Glutamatergic neuron (in vitro differentiated cells): ENCODE results near the gene FOXN3. TPM values are rescaled to one million over a fixed set of nuclear protein-coding genes. Genes with fewer than 3 reads are reported as not detected.
A peak's percentile ranks its signal among the peaks of the same experiment; 100 is the strongest.

Experiments
- DNase-seq: peaks from one replicate; pipeline ENCODE4 v3.0.0; 2022
- H3K27ac Mint-ChIP-seq: one replicate; pipeline ENCODE4 v1.8.0; 2020; ENCODE audit warnings: mild to moderate bottlenecking, mixed read lengths, inconsistent platforms; ENCODE audit not compliant: unreplicated experiment
- H3K27me3 Mint-ChIP-seq: one replicate; pipeline ENCODE4 v1.8.0; 2020; ENCODE audit warnings: mild to moderate bottlenecking, moderate library complexity, mixed read lengths, inconsistent platforms; ENCODE audit not compliant: unreplicated experiment
- H3K36me3 Mint-ChIP-seq: one replicate; pipeline ENCODE4 v1.8.0; 2020; ENCODE audit warnings: mild to moderate bottlenecking, mixed read lengths, inconsistent platforms; ENCODE audit not compliant: unreplicated experiment
- H3K4me1 Mint-ChIP-seq: one replicate; pipeline ENCODE4 v1.8.0; 2020; ENCODE audit warnings: mild to moderate bottlenecking, low read depth, mixed read lengths, inconsistent platforms; ENCODE audit not compliant: unreplicated experiment
- H3K4me3 Mint-ChIP-seq: one replicate; pipeline ENCODE4 v1.8.0; 2020; ENCODE audit warnings: mild to moderate bottlenecking, mixed read lengths, inconsistent platforms; ENCODE audit not compliant: unreplicated experiment
- H3K9me3 Mint-ChIP-seq: one replicate; pipeline ENCODE4 v1.8.0; 2020; ENCODE audit warnings: mild to moderate bottlenecking, moderate library complexity, mixed read lengths, inconsistent platforms; ENCODE audit not compliant: unreplicated experiment
- CTCF ChIP-seq: fragments of 200-600 bp; sonication (generic); IDR thresholded peaks from one replicate; pipeline ENCODE4 v1.5.0; 2021; ENCODE audit not compliant: partially characterized antibody, unreplicated experiment
- total RNA-seq: library from RNA; stranded (reverse); fragmentation: NEBNext Ultra II Directional; extraction: Animal tissue kit (Norgen Biotek cat#: 25700); gene quantifications from one replicate; pipeline ENCODE4 v1.2.1, GENCODE V29; 2021; ENCODE audit not compliant: unreplicated experiment

FOXN3 gene
- total RNA-seq, 1 donor from 2014 or later = 139 TPM

GRCh38 chr14:89144642-89145041 is 272.4 kb downstream of the FOXN3 start:
- H3K9me3 Mint-ChIP-seq = peaks cover 9% of the 10 kb centered on the region
- H3K4me3 Mint-ChIP-seq = peak overlapping the region; percentile 14
- peaks cover 23% of the 10 kb centered on the region for H3K4me1 Mint-ChIP-seq
- peaks cover 7% of the 10 kb centered on the region for H3K27me3 Mint-ChIP-seq
- no peak for TF ChIP-seq CTCF
- H3K36me3 Mint-ChIP-seq = peaks cover 4% of the 10 kb centered on the region
- no peak for DNase-seq
- peak overlapping the region; percentile 80 for H3K27ac Mint-ChIP-seq

GRCh38 chr14:89144066-89144465 is 273.0 kb downstream of the FOXN3 start:
- H3K4me1 Mint-ChIP-seq = peaks cover 23% of the 10 kb centered on the region
- H3K27me3 Mint-ChIP-seq = peaks cover 9% of the 10 kb centered on the region
- no peak overlapping the region for H3K27ac Mint-ChIP-seq
- H3K36me3 Mint-ChIP-seq = peaks cover 4% of the 10 kb centered on the region
- no peak overlapping the region for H3K4me3 Mint-ChIP-seq
- no peak for DNase-seq
- TF ChIP-seq CTCF = no peak
- H3K9me3 Mint-ChIP-seq = peaks cover 9% of the 10 kb centered on the region

GRCh38 chr14:89143595-89143994 is 273.4 kb downstream of the FOXN3 start:
- H3K27me3 Mint-ChIP-seq = peaks cover 9% of the 10 kb centered on the region
- no peak for TF ChIP-seq CTCF
- H3K36me3 Mint-ChIP-seq = peaks cover 4% of the 10 kb centered on the region
- no peak overlapping the region for H3K27ac Mint-ChIP-seq
- H3K4me3 Mint-ChIP-seq = no peak overlapping the region
- no peak for DNase-seq
- H3K4me1 Mint-ChIP-seq = peaks cover 23% of the 10 kb centered on the region
- H3K9me3 Mint-ChIP-seq = peaks cover 9% of the 10 kb centered on the region

- Mint-ChIP-seq H3K9me3 (peaks cover 9% of the 10 kb centered on the region), H3K27ac (no peak overlapping the region), H3K4me3 (no peak overlapping the region), H3K4me1 (peaks cover 17% of the 10 kb centered on the region), H3K27me3 (peaks cover 11% of the 10 kb centered on the region), H3K36me3 (peaks cover 9% of the 10 kb centered on the region)
- no peak for TF ChIP-seq CTCF
- no peak for DNase-seq
Measured at GRCh38 chr14:89142366-89142765, 274.7 kb downstream of the FOXN3 start.

GRCh38 chr14:89141862-89142261 is 275.2 kb downstream of the FOXN3 start:
- Mint-ChIP-seq H3K27me3 (peaks cover 9% of the 10 kb centered on the region), H3K27ac (no peak overlapping the region), H3K36me3 (peaks cover 9% of the 10 kb centered on the region), H3K9me3 (peaks cover 6% of the 10 kb centered on the region), H3K4me3 (no peak overlapping the region), H3K4me1 (peaks cover 13% of the 10 kb centered on the region)
- TF ChIP-seq CTCF = no peak
- DNase-seq = no peak
